Measurements from ENCODE around the gene ASXL1.

Gene ASXL1

DNA sequence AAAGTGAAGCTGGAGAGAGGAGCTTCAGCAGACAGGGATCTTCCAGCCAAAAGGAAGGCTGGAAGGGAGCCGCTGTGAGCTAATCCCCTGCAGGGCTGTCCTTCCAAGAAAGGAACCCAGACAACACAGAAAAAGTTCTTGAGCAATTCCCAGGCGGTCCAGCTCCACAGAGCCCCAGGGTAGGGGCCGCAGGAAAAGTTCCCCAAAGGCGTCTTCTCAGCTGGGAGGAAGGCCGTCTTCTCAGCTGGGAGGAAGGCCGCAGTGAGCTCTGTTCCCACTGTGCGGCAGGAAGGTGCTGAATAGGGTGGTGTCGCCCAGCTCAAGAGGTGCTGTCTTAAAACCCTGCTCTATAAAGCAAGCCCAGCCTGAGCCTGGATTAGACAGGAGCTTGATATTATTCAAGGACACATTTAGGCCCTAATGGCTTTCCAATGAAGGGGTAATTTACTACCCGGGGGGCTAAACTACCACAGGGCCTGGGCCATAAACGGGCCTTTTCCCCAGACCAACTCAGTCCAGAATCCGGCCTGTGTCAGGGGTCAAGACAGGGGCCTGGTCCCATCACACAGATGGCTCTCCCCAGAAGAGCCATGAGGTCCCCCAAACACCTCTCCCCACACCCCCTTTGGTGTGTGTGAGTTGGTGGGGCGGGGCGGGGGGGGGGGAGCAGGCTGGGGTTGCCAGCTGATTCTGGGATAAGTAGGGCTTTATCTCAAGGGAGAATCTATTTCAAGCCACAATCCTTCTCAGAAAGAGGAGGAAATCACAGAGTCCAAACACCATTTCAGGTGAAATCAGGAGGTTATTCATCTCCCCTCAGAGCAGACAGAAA lies 123.4 kb downstream of the ASXL1 start:
- peak; percentile 66 for DNase-seq (ENCODE audit: low spot score)

DNA sequence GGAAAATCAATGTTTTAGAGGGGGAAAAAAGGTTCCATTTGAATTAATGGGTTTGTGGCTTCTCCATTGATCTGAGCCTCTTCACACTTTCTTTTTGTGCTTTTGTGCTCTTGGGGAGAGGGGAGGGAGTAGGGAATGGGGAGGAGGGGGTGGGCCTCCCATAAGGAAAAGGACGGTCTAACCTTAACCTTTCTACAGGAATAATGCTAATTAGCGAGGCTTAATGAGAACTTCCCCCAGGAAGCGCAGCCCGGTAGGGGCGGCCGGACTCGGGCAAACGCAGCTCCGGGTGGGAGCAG lies 124.0 kb downstream of the ASXL1 start:
- no peak for DNase-seq (ENCODE audit: low spot score)

DNA sequence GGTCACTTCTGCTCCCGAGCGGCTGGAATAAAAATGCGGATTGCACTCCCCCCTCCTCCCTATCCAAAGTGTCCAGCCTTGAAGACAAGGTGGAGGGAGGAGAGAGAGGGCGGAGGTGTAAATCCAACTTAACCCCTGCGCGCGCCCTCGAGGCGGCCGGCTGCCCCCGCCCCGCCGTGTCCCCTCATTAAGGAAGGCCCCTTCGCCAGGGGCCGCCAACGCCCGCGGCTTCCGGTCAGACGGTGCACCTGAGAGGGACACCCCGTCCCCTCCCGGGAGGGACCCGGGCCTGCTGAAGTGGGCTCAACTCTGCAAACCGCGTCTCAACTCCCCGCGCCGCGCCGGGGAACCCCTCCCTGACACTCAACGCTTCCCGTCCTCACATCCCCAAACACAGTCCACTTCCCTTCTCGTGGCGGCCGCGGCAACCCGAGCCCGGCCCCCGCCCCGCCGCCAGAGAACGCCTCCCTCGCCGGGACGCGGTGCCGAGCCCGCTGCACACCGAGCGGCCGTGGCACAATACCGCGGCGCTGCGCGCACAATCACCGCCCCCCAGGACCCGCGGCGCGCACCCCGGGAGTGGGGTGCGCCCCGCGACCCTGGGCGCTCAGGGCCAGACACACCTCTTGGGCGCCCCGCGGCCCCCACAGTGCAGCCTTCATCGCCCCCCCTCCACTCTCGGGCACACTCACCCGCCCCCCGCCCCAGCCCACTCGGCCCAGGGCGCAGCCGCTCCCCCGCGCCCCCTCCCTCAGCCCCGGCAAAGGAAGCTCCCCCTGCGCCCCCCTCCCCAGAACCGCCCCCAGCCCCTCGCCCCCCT lies 124.5 kb downstream of the ASXL1 start:
- DNase-seq (ENCODE audit: low spot score), result peak; percentile 70

DNA sequence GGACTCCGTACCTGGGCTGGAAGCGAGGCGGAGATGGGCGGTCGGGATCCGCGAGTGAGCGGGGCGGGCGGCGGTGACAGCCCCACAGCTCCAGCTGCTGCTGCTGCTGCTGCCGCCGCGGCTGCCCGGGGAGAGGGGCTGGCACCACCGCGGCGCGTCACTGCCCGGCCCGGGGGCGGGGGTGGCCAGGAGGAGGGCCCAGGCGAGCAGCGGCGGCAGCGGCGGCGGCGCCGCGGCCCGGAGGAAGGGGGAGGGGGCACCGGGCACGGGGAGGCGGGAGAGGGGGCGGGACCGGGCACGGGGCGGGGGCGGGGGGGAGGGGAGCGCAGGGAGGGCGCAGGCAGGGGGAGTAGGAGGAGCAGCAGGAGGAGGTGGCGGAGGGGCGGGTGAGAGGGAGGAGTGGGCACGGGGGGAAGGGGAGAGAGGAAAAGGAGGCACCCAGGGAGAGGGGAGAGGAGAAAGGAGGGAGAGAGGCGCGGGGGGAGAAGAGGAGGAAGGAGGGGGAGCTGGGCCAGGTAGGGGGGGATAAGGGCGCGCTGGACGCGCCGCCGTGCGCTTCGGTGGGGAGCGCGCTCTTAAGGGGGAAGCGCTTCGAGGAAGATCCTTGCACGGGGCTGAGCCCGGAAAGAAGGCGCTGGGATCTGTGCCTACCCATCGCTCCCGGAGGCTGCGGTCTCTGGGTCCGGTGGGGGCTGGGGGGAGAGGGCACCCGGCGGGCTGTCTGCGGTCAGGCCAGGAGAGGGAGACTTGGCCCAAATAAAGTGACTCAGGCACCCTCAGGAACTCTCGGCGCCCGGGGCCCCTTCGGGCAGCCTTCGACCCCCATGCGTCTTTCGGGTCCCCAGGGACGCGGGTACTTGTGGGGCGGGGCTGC lies 125.5 kb downstream of the ASXL1 start:
- DNase-seq (ENCODE audit: low spot score), result peak; percentile 86

DNA sequence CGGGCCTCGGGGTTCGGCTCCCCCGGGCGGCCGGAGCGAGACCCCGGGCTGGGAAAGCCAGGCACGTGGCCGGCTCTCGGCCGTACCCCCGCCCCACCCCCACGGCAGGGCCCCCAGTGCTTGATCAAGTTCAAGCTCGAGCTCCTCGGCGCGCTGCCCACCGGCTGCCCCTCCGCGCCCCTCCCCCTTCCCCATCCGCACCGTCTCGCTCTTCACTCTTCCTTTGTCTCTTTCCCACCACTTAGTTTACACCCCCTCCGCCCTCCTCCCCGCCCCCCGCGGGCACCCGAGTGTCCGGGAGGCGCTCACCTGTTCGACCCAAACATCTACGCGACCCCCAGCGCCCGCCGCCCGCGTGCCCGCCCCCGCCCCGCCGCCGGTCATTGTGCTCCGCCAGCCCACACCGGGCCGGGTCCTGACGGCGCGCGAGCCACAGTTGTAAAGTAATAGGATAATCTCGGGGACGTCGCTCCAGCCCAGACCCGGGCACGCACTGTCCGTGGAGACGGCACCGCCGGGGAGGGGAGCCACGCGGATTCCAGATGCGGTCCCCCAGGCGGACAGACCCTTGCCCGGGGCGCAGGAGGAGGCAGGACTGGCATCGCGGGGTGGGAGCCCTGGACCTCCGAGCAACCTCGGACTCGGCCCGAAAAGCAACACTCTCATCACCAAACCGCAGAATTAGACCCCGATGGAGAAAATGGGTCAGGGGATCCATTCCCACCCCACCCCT lies 126.3 kb downstream of the ASXL1 start:
- peak; percentile 70 for DNase-seq (ENCODE audit: low spot score)

DNA sequence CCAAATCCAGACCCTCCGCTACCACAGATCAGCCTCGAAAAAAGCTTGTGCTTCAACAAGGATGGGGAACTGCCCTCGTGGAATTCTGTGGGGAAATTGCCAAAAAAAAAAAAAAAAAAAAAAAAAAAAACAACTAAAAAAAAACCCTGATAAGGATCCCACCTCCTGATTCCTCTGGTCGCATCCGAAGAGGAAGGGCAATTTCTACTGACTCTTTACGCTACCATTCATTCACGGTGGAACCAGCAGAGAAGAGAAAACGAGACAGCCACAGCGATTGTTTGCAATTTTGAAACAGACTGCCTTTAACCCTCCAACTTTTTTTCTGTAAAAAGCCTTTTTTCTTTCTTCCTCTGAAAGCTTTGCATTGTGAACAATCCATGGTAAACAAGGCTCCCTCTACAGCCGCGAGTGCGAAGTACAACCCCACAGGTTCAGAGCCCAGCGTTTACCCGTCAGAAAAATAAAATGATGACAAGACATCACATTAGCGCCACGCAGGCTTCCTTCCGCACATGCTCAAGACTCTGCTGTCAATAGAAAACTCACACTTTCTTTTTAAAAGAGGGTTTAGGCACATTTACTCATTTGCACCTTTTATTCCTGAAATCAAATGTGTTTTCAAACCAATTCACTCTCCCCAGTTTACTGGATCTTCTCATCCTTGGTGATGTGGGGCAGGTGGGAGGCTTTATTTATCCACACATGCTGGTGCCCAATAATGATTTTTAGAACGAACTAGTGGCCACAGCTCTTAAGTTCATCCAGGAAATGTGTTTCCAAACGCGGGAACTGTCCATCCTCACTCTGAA lies 127.0 kb downstream of the ASXL1 start:
- peak; percentile 73 for DNase-seq (ENCODE audit: low spot score)

DNA sequence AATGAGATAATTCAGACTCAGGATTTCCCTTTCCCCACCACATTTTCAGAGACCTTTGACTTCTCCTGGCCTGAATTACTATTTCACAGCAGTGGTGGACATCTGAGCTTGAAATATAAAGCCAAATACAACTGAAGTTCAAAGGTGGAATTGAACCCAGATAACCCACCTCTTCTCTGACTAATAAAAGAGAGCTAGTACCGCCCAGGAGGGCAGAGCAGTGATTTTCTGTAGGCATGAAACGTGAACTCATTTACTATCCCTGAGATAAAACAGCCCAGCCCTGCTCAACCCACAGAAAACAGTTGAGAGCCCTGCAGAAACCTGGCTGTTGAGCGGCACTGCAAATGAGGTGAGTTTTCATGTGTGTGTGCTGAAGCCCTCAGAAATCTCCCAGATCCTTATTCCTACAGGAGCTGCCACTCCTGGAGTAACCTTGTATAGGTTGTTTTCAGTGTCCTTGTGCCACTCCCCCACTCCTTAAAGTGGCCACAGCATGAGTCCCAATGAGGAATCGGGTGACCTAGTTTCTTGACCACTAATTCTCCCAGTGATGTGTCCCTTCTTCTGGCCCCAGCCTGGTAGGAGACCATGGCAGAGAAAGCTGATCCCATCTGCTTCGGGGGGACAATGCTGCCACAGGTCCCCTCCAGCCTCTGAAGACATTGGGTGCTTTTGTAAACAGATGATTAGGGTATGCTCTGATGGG lies 127.8 kb downstream of the ASXL1 start:
- DNase-seq (ENCODE audit: low spot score), result no peak

DNA sequence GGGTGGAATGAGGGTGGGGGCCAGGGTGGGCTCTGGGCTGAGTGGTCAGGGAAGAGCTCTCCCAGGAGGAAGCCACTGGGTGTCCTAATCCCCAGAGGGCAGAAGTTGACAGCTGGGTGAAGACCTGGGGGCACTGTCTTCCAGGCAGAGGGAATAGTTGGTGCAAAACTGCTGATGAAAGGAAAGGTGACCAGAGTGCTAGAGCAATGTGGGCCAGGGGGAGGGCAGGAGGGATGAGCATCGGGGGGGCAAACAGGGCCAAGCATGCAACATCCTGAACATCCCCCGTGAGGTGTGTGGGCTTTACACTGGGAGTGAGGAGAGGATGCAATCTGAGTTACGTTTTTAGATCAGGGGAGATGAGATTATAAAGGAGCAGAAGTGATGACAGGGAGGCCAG lies 129.2 kb downstream of the ASXL1 start:
- no peak for DNase-seq (ENCODE audit: low spot score)

DNA sequence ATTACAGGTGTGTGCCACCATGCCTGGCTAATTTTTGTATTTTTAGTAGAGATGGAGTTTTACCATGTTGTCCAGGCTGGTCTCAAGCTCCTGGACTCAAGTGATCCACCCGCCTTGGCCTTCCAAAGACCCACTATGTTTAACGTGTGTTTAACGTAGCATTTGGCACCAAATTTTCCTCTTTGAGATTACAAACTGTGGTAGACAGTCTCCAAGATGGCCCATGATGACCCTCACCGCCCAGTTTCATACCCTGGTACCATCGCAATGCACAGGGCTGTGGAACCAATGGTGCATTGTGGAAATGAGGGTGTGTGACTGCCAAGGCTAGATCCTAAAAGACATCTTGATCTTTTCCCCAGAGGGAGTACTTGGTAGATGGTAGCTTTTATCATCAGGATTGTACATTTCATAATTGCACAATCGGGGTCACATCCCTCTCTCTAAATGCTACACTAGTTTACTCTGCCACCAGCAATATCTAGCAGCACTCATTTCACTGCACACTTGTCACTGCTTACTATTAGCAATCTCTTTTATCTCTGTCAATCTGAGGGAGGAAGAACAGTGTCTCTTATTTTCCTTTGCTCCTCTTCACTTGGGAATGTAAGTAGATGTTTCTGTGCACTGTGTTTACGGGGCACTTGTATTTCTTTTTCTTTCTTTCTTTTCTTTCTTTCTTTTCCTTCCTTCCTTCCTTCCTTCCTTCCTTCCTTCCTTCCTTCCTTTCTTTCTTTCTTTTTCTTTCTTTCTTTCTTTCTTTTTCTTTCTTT lies 130.1 kb downstream of the ASXL1 start:
- no peak for DNase-seq (ENCODE audit: low spot score)

All from left forelimb (tissue), 1 donor.